Stimulated activated CD4-positive, alpha-beta T cell treated with anti-CD3 and anti-CD28 coated beads, Interleukin-2, amount 100 ng/mL, for 24 hours (primary cell): ENCODE results near the gene CLVS2.

Source experiments
- DNase-seq, 2 donors: peaks; one replicate each; pipeline ENCODE4 v3.0.0-alpha.2; 2020

CLVS2 gene

DNA sequence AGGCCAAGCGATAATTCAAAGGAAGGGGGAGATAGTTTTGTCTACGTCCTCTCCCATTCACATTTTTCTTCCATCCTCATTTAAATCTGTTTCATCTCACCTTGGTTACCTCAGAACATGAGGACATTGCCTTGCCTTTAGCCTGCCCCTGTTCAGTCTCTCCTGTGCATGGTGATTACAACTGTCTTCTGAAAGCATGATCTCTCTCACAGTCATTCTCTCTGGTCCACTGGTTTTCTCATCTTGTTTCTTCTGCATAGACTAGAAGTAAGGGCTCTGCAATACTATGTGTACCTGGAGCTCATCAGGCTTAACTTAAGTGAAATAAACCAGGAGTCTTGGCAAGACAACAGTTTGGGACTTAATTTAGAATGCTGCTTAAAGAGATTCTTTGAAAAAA lies 31.4 kb downstream of the CLVS2 start:
- no peak for DNase-seq

DNA sequence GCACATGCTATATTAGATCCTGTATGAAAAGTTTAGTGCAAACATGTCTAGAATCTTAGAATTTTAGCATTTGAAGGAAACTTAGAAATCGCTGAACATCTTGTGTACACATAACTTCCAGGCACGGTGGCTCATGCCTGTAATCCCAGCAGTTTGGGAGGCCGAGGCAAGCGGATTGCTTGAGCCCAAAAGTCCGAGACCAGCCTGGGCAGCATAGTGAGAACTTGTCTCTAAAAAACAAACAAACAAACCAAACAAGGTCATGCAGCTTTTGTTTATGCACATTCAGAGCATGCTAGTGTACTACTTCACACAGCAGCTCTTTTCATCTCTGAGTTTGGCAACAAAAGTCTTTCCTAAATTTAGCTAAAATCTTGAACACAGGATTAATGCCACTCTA lies 32.2 kb downstream of the CLVS2 start:
- no peak for DNase-seq

DNA sequence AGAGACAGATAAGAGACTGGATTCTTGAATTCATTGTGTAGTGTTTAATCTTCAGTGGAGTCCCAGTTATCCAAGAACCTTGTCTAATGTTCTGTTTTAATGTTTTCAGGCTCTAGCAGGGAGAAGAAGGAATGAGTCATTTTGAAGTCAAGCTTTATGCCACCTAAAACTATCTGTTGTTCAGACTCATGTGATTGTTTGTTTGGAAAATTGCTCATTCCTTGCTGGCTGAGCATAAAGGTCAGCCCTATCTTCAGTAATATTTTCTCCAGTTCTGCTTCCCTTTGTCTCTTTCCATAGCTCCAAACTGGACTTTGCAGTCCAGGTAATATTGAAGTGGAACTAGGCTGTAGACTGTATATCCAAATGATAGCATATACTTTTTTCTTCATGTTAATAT lies 34.2 kb downstream of the CLVS2 start:
- no peak for DNase-seq

DNA sequence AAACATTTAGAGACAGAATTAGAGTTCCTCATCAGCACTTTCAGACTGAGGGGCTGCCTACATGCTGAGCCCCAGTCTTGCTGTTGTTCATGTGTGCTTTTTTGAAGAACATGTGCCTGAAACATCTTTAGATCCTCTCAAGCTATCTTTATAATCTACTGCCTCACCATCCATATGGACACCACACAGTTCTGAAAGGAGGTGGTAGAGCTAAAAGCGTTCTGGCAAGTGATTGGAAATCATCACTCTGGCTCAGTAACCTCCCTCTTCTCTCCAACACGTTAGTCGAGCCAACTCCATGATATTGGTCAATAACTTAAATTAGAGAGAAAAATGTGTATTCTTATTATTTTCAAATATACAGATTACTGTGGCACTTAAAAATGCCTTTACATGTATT lies 40.6 kb downstream of the CLVS2 start:
- DNase-seq: no peak

DNA sequence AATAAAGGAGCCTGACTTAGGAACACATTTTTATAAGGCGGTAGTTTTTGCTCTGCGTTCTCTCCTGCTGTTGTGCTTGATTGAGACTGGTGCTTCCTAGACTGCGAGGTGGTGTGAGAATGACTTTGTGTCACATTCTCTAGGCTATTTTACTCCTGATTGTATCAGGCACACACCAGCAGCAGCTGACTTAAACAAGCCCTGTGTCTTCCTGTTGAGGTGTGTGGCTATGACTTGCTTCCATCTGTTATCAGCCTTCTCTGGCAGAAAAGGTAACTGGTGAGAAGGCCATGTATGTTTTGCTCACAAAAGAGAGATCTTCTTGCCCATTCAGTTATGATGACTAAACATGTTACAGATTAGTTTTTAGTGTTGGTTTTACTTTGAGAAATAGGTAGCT lies 43.4 kb downstream of the CLVS2 start:
- DNase-seq: no peak

DNA sequence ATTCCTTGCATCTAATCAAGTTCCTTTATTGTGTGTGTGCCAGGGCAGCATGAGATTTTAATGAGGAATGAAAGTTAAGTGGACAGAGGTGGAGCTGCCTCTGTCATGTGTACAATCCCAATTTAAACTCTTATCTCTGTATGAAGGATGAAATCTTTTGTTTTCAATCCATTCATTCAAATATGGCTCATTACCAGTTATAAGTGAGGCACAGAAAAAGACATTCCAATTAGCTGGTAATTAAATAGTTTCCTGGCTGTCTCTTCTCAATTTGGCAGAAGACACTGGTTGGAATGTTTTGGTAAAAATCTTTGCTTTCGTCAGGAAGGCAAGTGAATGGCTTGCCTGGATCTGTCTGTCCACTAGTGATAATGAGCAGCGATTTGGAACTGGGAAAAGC lies 46.4 kb downstream of the CLVS2 start:
- DNase-seq: no peak

DNA sequence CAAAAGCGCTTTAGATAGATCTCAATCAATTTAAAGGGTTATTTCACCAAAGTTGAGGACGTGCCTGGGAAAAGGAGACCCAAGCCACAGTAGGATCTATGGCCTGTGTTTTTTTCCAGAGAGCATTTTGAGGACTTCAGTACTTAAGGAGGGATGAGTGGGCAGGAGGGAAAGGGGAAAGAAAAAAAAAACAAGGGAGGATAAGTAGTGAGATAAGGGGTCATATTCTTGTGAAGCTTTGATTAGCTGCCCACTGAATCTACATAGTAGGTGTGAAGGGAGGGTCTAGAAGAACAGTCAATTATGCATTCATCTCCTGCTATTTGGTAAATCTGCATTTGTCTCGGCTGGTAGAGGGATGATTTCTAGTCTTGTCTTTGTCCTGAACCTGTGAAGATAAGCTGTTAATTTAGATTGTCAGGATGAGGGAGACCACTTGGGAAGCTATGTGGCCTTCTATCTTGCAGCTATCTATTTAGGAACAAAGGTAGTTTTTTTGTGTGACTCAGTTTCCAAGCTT lies 48.4 kb downstream of the CLVS2 start:
- DNase-seq: no peak

DNA sequence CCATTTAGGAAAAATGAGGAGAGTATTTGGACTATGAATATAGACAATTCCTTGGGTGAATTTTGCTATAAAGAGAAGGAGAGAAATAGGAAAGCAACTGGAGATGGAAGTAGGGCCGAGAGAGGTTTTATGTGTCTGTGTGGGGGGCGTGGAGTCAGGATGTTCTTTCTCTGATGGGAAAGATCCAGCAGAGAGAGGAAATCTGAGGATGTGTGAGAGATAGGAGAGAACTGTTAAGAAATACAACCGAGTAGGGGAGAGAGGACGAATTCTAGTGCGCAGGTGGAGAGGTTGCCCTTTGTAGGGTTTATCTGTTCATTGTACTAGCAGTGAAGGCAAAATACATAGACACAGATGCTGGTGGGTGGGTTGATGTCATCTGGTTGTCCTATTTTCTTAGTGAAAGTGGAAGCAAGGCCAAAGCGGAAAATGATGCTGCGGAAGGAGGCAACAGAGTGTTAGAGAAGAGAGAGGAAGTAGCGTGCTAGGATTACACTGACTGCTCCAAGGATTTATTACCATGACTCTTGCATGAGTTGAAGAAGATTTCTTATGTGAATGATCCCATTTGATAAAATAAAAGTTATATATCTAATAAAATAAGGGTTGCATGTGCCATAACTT lies 57.7 kb downstream of the CLVS2 start:
- no peak for DNase-seq

DNA sequence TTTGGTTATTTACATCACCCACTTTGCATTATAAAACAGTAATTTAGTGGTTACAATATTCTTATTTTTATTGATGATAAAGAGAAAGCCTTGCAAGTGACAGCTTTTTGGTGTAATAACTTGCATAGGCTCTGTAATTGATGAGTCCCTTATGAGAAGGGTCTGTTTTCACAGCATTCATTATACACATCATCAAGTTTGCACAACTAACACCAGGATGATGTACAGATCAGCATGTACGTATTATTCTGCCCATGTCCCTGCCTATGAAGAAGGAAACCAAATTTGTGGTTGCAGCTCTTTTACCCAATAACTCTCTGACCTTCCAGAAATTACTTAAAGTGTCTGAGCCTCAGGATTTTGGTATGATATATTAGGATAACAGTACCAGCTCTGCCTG lies 59.2 kb downstream of the CLVS2 start:
- no peak for DNase-seq

DNA sequence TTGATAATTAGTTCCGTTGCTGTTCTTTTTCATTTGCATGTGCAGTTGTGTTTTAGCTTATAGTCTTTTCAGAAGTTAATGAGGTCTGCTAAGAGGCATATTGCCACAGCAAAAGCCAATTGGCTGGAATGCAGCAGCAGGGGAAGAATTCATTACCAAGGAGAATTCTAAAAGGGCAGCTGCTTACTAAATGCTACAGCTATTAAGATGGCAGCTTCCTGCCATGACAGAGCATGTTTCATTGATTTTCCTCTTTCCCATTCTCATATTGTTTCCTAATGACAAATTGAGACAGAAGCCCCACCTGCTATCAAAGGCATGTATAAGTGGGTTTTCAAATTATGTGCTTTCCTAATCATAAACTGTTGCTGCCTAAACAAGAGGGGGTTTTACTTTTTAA lies 66.6 kb downstream of the CLVS2 start:
- no peak for DNase-seq

DNA sequence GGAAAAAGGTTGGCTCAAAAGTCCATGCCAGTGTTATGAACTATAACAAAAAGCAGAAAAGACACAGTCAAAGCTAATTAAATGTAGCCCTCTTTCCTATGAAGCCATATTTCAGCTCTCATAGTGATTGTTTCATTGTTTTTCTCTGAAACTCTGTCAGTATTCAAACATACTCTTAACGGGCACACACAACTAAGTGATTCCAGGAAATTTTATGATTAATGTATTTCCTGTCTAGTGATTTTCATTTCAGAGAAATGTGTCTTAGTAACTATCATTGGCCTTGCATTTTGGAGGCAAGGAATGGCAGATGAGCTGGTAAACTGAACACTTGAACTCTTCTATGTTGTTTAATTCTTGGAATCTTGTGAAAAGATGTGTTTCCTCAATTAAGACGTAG lies 68.0 kb downstream of the CLVS2 start:
- DNase-seq: no peak

DNA sequence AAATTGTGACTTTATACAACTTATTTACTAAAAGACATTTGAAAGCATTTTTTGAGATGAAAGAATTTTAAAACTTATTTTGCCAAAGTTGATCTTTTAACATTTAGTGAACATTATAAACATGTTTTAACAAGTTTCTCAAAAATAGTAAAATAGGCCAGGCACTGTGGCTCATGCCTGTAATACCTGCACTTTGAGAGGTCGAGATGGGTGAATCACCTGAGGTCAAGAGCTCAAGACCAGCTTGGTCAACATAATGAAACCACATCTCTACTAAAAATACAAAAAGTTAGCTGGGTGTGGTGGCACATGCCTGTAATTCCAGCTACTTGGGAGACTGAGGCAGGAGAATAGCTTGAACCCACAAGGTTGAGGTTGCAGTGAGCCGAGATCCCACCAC lies 78.6 kb downstream of the CLVS2 start:
- no peak for DNase-seq

DNA sequence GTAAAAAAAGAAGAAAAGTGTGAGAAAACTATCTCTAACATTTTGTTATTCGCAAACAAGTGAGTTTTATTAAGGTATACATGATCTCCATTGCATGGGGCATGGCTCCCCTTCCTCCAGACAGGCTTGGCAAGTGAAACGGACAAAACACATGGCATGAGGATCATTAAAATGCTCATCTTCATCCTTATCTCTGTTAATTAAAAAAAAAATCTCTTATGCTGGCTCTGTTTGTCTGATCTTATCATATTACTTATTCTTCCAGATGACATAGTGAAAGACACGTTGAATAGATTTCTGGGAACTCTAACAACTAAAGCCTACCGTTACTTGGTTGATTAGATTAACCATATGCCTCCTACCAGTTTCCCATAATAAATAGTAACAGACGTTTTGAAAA lies 89.4 kb downstream of the CLVS2 start:
- no peak for DNase-seq

DNA sequence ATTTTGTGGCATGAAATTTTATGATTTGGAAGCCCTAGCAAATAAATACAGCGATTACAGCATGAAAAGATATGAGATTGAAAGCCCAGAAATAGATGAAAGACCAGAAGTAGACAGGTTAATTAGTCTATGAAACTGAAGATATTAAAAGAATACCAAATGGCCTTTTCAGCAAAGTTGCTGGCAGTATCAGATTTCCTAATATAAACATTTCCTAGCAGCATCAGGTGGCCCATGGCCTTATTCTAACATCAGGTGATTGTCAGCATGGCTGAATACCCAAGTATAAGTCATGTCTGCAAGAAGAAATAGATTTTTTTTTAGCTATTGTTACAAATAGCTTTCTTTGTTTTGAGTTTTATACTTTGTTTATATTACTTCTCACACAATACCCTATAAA lies 93.2 kb downstream of the CLVS2 start:
- no peak for DNase-seq

DNA sequence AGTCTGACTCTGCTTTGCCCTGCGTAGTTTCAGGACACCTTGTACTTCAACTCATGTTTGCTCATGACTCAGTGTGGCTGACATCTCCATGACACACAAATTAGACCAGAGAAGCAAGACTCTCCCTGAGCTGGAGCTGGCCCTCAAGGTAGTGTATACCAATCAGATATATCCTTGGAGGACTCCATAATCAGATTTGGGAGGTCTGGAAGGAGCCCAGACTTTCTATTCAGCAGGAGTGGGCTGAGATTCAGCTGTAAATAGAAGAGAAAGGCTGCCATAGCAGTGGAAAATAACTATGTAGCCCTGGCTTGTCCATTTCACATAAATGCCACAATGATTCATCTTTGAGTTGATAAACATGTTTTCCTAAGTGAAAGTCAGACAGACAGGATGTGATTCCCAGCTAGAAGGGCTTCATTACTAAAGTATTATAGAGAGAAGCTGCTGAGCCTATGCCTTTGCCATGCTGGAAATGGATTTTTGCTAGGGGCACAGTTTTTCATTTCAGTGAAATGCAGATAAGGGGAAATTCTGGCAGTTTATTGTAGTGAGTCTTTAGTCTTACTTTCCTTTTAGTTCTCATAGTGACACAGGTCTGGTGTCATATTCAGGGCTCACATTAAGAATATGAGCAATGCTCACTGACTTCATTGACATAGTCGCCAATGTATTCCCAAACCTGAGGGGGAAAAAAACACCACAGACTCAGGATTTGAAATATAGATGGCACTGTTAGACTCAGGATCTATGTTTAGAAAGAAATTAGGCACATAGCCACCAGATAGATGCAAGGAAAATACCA lies 95.3 kb downstream of the CLVS2 start:
- DNase-seq: no peak

DNA sequence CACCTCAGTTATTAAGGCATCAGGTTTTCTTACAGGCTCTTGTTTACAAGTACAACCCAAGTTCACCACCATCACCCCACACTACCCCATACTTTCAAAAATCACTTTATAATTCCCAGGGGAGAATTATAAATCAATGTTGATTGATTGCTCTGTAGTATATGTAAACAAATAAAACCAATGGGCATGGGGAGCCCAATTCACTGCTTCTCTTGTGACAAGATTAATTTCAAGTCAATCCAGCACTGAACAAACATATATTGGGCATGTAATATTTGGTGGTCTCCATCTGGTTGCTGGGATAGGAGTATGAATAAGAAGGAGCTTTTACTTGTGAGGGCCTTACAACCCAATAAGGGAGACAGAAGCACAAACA lies 95.8 kb downstream of the CLVS2 start:
- no peak for DNase-seq

DNA sequence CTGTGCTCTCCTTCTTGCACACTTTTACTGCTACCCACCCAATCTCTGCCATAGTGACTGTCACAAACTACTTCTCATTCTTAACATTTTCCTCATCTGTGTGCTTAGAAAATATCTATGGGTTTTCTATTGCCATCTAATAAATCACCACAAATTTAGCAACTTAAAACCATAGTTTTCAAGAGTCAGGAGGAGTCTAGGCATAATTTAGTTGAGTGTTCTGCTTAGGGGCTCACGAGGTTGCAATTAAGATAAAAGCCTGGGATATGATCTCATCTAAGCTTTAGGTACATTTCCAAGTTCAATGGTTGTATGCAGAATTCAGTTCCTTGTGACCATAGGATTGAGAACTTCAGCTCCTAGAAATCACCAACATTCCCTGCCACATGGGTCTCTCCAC lies 98.8 kb downstream of the CLVS2 start:
- no peak for DNase-seq

DNA sequence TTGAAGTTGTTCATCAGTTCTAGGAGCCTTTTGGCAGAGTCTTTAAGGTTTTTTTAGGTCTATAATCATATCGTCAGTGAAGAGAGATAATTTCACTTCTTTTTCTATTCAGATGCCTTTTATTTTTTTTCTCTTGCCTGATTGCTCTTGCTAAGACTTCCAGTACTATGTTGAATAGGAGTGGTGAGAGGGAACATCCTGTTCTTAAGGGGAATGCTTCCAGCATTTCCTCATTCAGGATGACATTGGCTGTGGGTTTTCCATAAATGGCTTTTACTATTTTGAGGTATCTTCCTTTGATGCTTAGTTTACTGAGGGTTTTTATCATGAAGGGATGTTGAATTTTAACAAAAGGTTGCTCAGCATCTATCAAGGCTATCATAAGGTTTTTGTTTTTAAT lies 109.5 kb downstream of the CLVS2 start:
- no peak for DNase-seq

DNA sequence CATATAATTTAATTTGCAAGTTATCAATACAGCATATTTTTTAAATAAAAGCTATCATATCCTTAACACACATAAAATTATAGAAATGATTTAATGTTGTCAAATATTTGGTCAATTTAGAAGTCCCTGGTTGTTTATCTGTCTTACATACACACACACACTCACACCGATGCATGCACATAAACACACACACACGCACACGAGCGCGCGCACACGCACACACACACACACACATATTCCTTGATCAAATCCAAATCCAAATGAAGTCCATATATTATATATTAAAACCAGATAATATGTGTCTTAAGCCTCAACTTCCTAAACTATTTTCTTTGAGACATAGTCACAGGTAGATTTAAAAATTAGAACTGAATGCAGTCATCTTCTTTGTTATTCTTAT lies 120.3 kb downstream of the CLVS2 start:
- no peak for DNase-seq

DNA sequence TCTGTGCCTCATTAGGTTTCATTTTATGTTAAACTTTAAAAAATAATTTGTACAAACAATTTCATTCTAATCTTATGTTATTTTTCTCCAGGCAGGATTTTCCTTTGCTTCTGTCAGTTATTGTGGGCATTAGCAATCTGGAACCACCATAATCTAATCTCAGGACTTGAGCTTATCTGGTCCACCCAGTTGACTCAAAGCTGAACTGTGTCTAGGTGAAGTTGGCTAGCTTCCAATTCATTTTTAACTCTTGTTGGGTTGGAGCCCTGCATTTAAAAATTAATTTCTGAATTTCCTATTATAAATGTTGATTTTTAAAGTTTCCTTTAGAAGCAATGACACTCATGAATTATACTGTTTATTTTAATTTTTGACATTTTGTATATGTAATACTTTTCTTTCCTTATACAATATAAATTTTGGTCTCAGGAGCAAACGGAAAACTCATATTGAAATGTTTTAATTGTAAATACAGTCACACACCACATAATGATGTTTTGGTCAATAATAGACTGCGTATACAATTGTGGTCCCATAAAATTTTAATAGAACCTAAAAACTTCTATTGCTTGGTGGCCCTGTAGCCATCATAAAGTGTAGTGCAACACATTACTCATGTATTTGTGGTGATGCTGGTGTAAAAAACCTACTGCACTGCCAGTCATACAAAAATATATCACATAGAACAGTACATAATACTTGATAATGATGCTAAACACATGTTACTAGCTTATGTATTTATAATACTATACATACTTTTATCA lies 121.3 kb downstream of the CLVS2 start:
- DNase-seq: no peak

DNA sequence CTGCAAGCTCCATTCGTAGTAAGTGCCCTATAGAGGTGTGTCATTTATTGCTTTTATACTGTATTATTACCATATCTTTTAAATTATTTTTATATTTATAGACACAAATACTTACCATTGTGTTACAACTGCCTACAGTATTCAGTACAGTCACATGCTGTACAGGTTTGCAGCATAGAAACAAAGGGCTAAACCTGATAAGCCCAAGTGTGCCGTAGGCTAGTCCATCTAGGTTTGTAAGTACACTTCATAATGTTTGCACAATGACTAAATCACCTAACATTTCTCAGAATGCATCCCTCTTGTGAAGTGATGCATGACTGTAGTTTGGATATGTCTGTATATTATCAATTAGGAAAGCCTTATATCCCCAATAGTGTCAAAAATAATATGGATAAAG lies 122.8 kb downstream of the CLVS2 start:
- no peak for DNase-seq
